ENCODE measurements around the gene WASF3.

Gene WASF3

GRCh38 chr13:26541678-26542568 lies 15.6 kb upstream of the WASF3 start:
- in situ Hi-C loops (cut with MboI; ENCODE audit: low sequenced_read_pairs): no loop called here

- in situ Hi-C loops (cut with MboI; ENCODE audit: low sequenced_read_pairs): no loop called here
Observed at GRCh38 chr13:26544707-26545106, 12.8 kb upstream of the WASF3 start.

- in situ Hi-C loops (cut with MboI; ENCODE audit: low sequenced_read_pairs): no loop called here
Observed at GRCh38 chr13:26548205-26548765, 9.2 kb upstream of the WASF3 start.

- in situ Hi-C loops (cut with MboI; ENCODE audit: low sequenced_read_pairs): no loop called here
Observed at GRCh38 chr13:26549713-26550112, 7.8 kb upstream of the WASF3 start.

- in situ Hi-C loops (cut with MboI; ENCODE audit: low sequenced_read_pairs): no loop called here
Observed at GRCh38 chr13:26551255-26551860, 6.1 kb upstream of the WASF3 start.

GRCh38 chr13:26555413-26555812 lies 2.1 kb upstream of the WASF3 start:
- in situ Hi-C loops (cut with MboI; ENCODE audit: low sequenced_read_pairs): no loop called here

- in situ Hi-C loops (cut with MboI; ENCODE audit: low sequenced_read_pairs): no loop called here
Observed at GRCh38 chr13:26557051-26557392, 461 bp upstream of the WASF3 start.

GRCh38 chr13:26558074-26558805 lies 757 bp downstream of the WASF3 start:
- in situ Hi-C loops (cut with MboI; ENCODE audit: low sequenced_read_pairs): no loop called here

GRCh38 chr13:26558987-26559386 lies 1.5 kb downstream of the WASF3 start:
- in situ Hi-C loops (cut with MboI; ENCODE audit: low sequenced_read_pairs): no loop called here

- in situ Hi-C loops (cut with MboI; ENCODE audit: low sequenced_read_pairs): no loop called here
Observed at GRCh38 chr13:26560456-26560855, 3.0 kb downstream of the WASF3 start.

GRCh38 chr13:26561067-26561466 lies 3.6 kb downstream of the WASF3 start:
- in situ Hi-C loops (cut with MboI; ENCODE audit: low sequenced_read_pairs): no loop called here

GRCh38 chr13:26561651-26562511 lies 4.4 kb downstream of the WASF3 start:
- in situ Hi-C loops (cut with MboI; ENCODE audit: low sequenced_read_pairs): no loop called here

- in situ Hi-C loops (cut with MboI; ENCODE audit: low sequenced_read_pairs): no loop called here
Observed at GRCh38 chr13:26562512-26562890, 5.0 kb downstream of the WASF3 start.

GRCh38 chr13:26563713-26564112 lies 6.2 kb downstream of the WASF3 start:
- in situ Hi-C loops (cut with MboI; ENCODE audit: low sequenced_read_pairs): no loop called here

GRCh38 chr13:26568132-26568815 lies 10.8 kb downstream of the WASF3 start:
- in situ Hi-C loops (cut with MboI; ENCODE audit: low sequenced_read_pairs): no loop called here

- in situ Hi-C loops (cut with MboI; ENCODE audit: low sequenced_read_pairs): no loop called here
Observed at GRCh38 chr13:26571518-26571917, 14.0 kb downstream of the WASF3 start.

GRCh38 chr13:26575244-26575643 lies 17.8 kb downstream of the WASF3 start:
- in situ Hi-C loops (cut with MboI; ENCODE audit: low sequenced_read_pairs): no loop called here

- in situ Hi-C loops (cut with MboI; ENCODE audit: low sequenced_read_pairs): no loop called here
Observed at GRCh38 chr13:26579580-26579979, 22.1 kb downstream of the WASF3 start.

GRCh38 chr13:26583662-26584061 lies 26.2 kb downstream of the WASF3 start:
- in situ Hi-C loops (cut with MboI; ENCODE audit: low sequenced_read_pairs): no loop called here

- in situ Hi-C loops (cut with MboI; ENCODE audit: low sequenced_read_pairs): no loop called here
Observed at GRCh38 chr13:26584713-26585112, 27.2 kb downstream of the WASF3 start.

Measured in HL-60/S4 treated with phorbol 12-myristate 13-acetate at 8.2 ng/mL for 4 days and 3 days (cell line).